Panc1 (cell line): ENCODE measurements around the gene AKAP8L.

Experiments used
- CTCF ChIP-seq: fragments of 450-650 bp; IDR thresholded peaks from 2 replicates; pipeline ENCODE4 v1.5.1; 2017; ENCODE audit warnings: mild to moderate bottlenecking
- POLR2AphosphoS5 ChIP-seq: IDR thresholded peaks from 2 replicates; pipeline ENCODE4 v1.6.1; 2012; ENCODE audit warnings: mild to moderate bottlenecking, low read depth, low read length, moderate library complexity
- REST ChIP-seq, 2 experiments: IDR thresholded peaks; 2 replicates each; pipeline ENCODE4 v1.6.1; 2011 to 2012; ENCODE audit warnings: low read depth in 2 of 2, control low read depth in 1 of 2, low read length in 1 of 2, mild to moderate bottlenecking in 1 of 2, moderate library complexity in 1 of 2; ENCODE audit not compliant: insufficient read depth in 1 of 2
- SIN3A ChIP-seq: IDR thresholded peaks from 2 replicates; pipeline ENCODE4 v1.6.1; 2012; ENCODE audit warnings: low read depth, mild to moderate bottlenecking, low read length, moderate library complexity, borderline replicate concordance; ENCODE audit not compliant: insufficient read depth
- TCF7L2 ChIP-seq: IDR thresholded peaks from 2 replicates; pipeline ENCODE4 v1.6.1; 2011; ENCODE audit warnings: mild to moderate bottlenecking, low read depth, low read length, inconsistent platforms

GRCh38 chr19:15419413-15420025 is 731 bp upstream of the AKAP8L start:
- TF ChIP-seq REST (IDR thresholded peaks at IDR 0.05; ENCODE audit: insufficient read depth in 1 of 2, low read depth in 2 of 2, low read length in 1 of 2) (no peak), CTCF (no peak), POLR2AphosphoS5 (no peak), TCF7L2 (no peak), SIN3A (no peak)
